Keratinocyte (primary cell): ENCODE measurements around the gene WDR82. TPM values are rescaled to one million over a fixed set of nuclear protein-coding genes. Genes with fewer than 3 reads are reported as not detected.

Source experiments
- DNase-seq: peaks from one replicate; pipeline ENCODE4 v3.0.0-alpha.2; 2011; ENCODE audit warnings: low read depth, missing footprints, low spot score
- FAIRE-seq: peaks from 2 replicates; lab custom pipeline; 2011; peaks lifted over from hg19 to GRCh38; lab: Jason Lieb, UNC
- H2AFZ ChIP-seq: 2 replicates; pipeline ENCODE4 v1.6.0; 2012; ENCODE audit warnings: low read length, control low read depth, inconsistent platforms; ENCODE audit not compliant: control insufficient read depth
- H3K27ac ChIP-seq: 2 replicates; pipeline ENCODE4 v1.5.1; 2011; ENCODE audit warnings: low read length; ENCODE audit not compliant: control insufficient read depth, insufficient read depth
- H3K27me3 ChIP-seq: 3 replicates; pipeline ENCODE4 v1.6.0; 2011; ENCODE audit warnings: low read length; ENCODE audit not compliant: control insufficient read depth, insufficient read depth; ENCODE audit errors: extremely low read depth
- H3K36me3 ChIP-seq, 2 experiments: 2 replicates in 1 of 2; 3 replicates in 1 of 2; pipeline ENCODE4 v1.5.1; 2011; ENCODE audit warnings: low read length in 2 of 2, mild to moderate bottlenecking in 1 of 2; ENCODE audit not compliant: control insufficient read depth in 2 of 2, insufficient read depth in 2 of 2; ENCODE audit errors: extremely low read depth in 1 of 2
- H3K4me1 ChIP-seq: 3 replicates; pipeline ENCODE4 v1.5.1; 2011; ENCODE audit warnings: low read length; ENCODE audit not compliant: control insufficient read depth, insufficient read depth; ENCODE audit errors: extremely low read depth
- H3K4me2 ChIP-seq: 3 replicates; pipeline ENCODE4 v1.6.0; 2011; ENCODE audit warnings: low read depth, low read length; ENCODE audit not compliant: control insufficient read depth, insufficient read depth; ENCODE audit errors: extremely low read depth
- H3K4me3 ChIP-seq, 3 experiments: fragments of 200-600 bp in 1 of 3; sonication (generic) in 1 of 3; 2 replicates in 2 of 3; 3 replicates in 1 of 3; pipeline ENCODE4 v1.5.1; 2011 to 2016; ENCODE audit warnings: low read length in 3 of 3, mild to moderate bottlenecking in 3 of 3, control low read depth in 2 of 3, inconsistent platforms in 1 of 3, low read depth in 1 of 3, mixed read lengths in 1 of 3, mixed run types in 1 of 3, moderate library complexity in 1 of 3; ENCODE audit not compliant: control insufficient read depth in 2 of 3, insufficient read depth in 2 of 3; ENCODE audit errors: extremely low read depth in 1 of 3
- H3K79me2 ChIP-seq: 2 replicates; pipeline ENCODE4 v1.6.0; 2012; ENCODE audit warnings: low read length; ENCODE audit not compliant: control insufficient read depth, insufficient read depth
- H3K9ac ChIP-seq: 3 replicates; pipeline ENCODE4 v1.6.0; 2011; ENCODE audit warnings: low read length; ENCODE audit not compliant: control insufficient read depth, insufficient read depth; ENCODE audit errors: extremely low read depth
- H3K9me1 ChIP-seq: 3 replicates; pipeline ENCODE4 v1.6.0; 2011; ENCODE audit warnings: low read length; ENCODE audit not compliant: control insufficient read depth, insufficient read depth; ENCODE audit errors: extremely low read depth
- H3K9me3 ChIP-seq: 2 replicates; pipeline ENCODE4 v1.5.1; 2012; ENCODE audit warnings: low read depth, low read length; ENCODE audit not compliant: control insufficient read depth
- H4K20me1 ChIP-seq: 3 replicates; pipeline ENCODE4 v1.6.0; 2011; ENCODE audit warnings: low read length; ENCODE audit not compliant: control insufficient read depth, insufficient read depth; ENCODE audit errors: extremely low read depth
- EZH2 ChIP-seq: IDR thresholded peaks from one replicate; pipeline ENCODE4 v1.6.1; 2012; ENCODE audit warnings: inconsistent platforms, mild to moderate bottlenecking, low read length, moderate library complexity
- dilution Hi-C: fragments of 300-500 bp; cut with MboI; formaldehyde crosslinking; loops from one replicate; pipeline ENCODE4 v1.7.0; 2020; ENCODE audit warnings: low sequenced_read_pairs; ENCODE audit not compliant: extremely low pct_ligation_motif_present
- polyA plus RNA-seq, 5 experiments: library from polyadenylated mRNA; depleted of rRNA in 3 of 5; stranded (reverse) in 3 of 5; stranded (forward) in 1 of 5; unstranded in 1 of 5; fragments of >200 nt; gene quantifications; 1 replicate in 1 of 5; 2 replicates in 3 of 5; 3 replicates in 1 of 5; pipeline versions ENCODE4 v1.2.1 to v1.2.3, GENCODE V29; 2011 to 2012; ENCODE audit warnings: missing spikeins in 2 of 5, low read depth in 1 of 5, low replicate concordance in 1 of 5
- TF ChIP-seq, protein P1 (sequence below), 3 experiments: IDR thresholded peaks in 1 of 3; conservative IDR thresholded peaks in 1 of 3; optimal IDR thresholded peaks in 1 of 3; 2 replicates in 2 of 3; 3 replicates in 1 of 3; pipeline versions ENCODE3 to v1.5.1; 2011; ENCODE audit warnings: low read length in 3 of 3, mild to moderate bottlenecking in 3 of 3, moderate library complexity in 2 of 3, control low read depth in 1 of 3, inconsistent platforms in 1 of 3; ENCODE audit not compliant: insufficient read depth in 2 of 3; ENCODE audit errors: extremely low read depth in 1 of 3

WDR82 gene
- polyA plus RNA-seq, 1 donor (not counting 4 experiments of a cell fraction or from before 2014, with no cell fraction given), result 75.1 TPM

DNA sequence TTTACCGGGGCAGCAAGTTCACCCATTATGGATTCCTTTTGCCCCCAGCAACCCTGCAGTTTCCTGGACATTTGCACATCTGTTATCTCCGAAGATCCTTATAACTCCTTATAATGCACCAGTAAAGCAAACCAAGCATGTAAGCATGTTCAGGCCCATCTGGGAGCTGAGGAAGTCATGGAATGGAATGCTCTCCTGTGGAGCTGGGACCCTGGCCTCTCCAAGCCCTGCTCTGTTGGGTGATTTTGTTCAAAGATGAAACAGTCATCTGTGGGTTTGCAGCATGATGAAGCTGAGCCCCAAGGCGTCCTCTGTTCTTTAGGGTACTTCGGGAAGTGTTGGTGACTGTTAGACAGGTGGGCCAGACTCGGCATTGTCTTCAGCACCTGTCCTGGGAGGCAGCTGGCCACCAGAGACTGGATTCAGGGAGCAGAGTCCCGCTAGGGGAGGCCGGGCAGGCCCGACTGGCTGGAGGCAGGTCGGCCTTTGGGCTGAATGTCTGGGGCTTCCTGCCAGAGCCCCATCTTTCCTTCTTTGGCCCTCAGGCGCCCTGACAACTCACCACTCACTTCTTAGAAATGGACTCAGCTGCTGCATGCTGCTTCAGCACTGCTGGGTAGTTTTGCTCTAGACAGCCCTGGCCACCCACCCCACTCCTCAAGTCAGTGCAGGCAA lies 41.6 kb upstream of the WDR82 start:
- Histone ChIP-seq H3K27me3 (peaks cover 8% of the 10 kb centered on the region), H3K9me1 (no peaks in the 10 kb centered on the region), H3K27ac (no peak overlapping the region), H3K79me2 (no peaks in the 10 kb centered on the region), H3K4me2 (no peak overlapping the region), H4K20me1 (no peaks in the 10 kb centered on the region), H3K4me1 (peaks cover 5% of the 10 kb centered on the region), H3K36me3 (no peaks in the 10 kb centered on the region), H3K9ac (no peak overlapping the region), H3K9me3 (no peaks in the 10 kb centered on the region), H3K4me3 (no peak overlapping the region), H2AFZ (no peak overlapping the region)
- TF ChIP-seq EZH2, result no peak
- TF ChIP-seq, protein P1, sequence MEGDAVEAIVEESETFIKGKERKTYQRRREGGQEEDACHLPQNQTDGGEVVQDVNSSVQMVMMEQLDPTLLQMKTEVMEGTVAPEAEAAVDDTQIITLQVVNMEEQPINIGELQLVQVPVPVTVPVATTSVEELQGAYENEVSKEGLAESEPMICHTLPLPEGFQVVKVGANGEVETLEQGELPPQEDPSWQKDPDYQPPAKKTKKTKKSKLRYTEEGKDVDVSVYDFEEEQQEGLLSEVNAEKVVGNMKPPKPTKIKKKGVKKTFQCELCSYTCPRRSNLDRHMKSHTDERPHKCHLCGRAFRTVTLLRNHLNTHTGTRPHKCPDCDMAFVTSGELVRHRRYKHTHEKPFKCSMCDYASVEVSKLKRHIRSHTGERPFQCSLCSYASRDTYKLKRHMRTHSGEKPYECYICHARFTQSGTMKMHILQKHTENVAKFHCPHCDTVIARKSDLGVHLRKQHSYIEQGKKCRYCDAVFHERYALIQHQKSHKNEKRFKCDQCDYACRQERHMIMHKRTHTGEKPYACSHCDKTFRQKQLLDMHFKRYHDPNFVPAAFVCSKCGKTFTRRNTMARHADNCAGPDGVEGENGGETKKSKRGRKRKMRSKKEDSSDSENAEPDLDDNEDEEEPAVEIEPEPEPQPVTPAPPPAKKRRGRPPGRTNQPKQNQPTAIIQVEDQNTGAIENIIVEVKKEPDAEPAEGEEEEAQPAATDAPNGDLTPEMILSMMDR (optimal IDR thresholded peaks at IDR 0.05 in 1 of 3, IDR thresholded peaks at IDR 0.05 in 1 of 3, conservative IDR thresholded peaks at IDR 0.05 in 1 of 3; ENCODE audit: extremely low read depth in 1 of 3, insufficient read depth in 2 of 3, low read length in 3 of 3), result no peak
- peak; percentile 29 for FAIRE-seq
- dilution Hi-C loops, result no loop called here
- DNase-seq, result no peak

DNA sequence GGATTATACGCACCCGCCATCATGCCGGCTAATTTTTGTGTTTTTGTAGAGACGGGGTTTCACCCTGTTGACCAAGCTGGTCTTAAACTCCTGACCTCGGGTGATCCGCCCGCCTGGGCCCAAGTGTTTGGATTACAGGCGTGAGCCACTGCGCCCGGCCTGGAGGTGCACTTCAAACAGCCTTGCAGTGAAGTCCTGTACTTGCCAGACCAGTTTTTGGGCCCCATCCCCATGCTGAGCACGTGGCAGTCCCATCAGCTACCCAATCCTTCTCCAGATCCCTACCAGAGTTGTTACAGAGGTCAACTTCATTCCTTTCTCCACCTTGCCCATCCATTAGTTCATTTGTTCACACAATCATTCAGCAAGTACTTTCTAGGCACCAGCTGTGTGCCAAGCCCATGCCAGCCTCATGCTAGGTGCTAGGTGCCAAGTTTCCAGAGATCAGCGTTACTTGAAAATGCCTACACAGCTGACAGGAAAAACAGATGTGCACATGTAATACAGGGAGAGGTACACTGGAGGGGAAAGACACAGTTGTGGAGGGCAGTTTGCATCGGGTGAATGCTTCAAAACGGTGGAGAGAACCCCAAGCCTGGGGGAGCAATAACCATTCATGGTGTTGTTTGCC lies 39.9 kb upstream of the WDR82 start:
- Histone ChIP-seq H3K4me3 (no peak overlapping the region), H3K9ac (no peak overlapping the region), H3K79me2 (no peaks in the 10 kb centered on the region), H3K4me1 (peaks cover 5% of the 10 kb centered on the region), H3K36me3 (no peaks in the 10 kb centered on the region), H2AFZ (no peak overlapping the region), H3K9me3 (no peaks in the 10 kb centered on the region), H4K20me1 (no peaks in the 10 kb centered on the region), H3K9me1 (peaks cover 2% of the 10 kb centered on the region), H3K27me3 (peaks cover 8% of the 10 kb centered on the region), H3K4me2 (no peak overlapping the region), H3K27ac (no peak overlapping the region)
- DNase-seq (no peak), FAIRE-seq (no peak)
- no peak for TF ChIP-seq EZH2
- TF ChIP-seq, protein P1 (optimal IDR thresholded peaks at IDR 0.05 in 1 of 3, IDR thresholded peaks at IDR 0.05 in 1 of 3, conservative IDR thresholded peaks at IDR 0.05 in 1 of 3; ENCODE audit: extremely low read depth in 1 of 3, insufficient read depth in 2 of 3, low read length in 3 of 3), result no peak
- dilution Hi-C loops, result no loop called here
